ENCODE data around the gene KCNH6. TPM values are rescaled to one million over a fixed set of nuclear protein-coding genes. Genes with fewer than 3 reads are reported as not detected.

KCNH6 gene
- total and polyA plus RNA-seq, 9 of the 15 experiments (the other 6 are each of a cell fraction or from before 2014, with no cell fraction given): not detected

GRCh38 chr17:63589646-63590045, 66.5 kb downstream of the KCNH6 start (continued):
- TF ChIP-seq RAD21 (CRISPR knock-in tag; conservative IDR thresholded peaks at IDR 0.05 in 1 of 2, IDR thresholded peaks at IDR 0.05 in 1 of 2) (no peak), SAFB (IDR thresholded peaks at IDR 0.05; ENCODE audit: borderline replicate concordance, low read depth, low read length) (no peak), HLTF (IDR thresholded peaks at IDR 0.05) (no peak), HES1 (IDR thresholded peaks at IDR 0.05; ENCODE audit: low read depth) (no peak), ARHGAP35 (IDR thresholded peaks at IDR 0.05; ENCODE audit: partially characterized antibody) (no peak)

GRCh38 chr17:63592797-63593196, 69.6 kb downstream of the KCNH6 start:
- ChIA-PET CTCF (ENCODE audit: low intra/inter-chr PET ratio) (interaction anchor here (0.6 kb wide), 1 partner anchor 163 kb away, joined by 3 read pairs; no protein-coding TSS in a partner anchor), POLR2A (interaction anchor here (0.8 to 2.7 kb wide), 4 partner anchors 15 to 148 kb away, joined by 3 to 11 read pairs (median 4); no protein-coding TSS in a partner anchor)
- Histone ChIP-seq H3K79me2 (ENCODE audit: control insufficient read depth, insufficient read depth, low read length) (no peaks in the 10 kb centered on the region), H3K4me3 (no peak overlapping the region), H3K9me3 (replicated peaks; ENCODE audit: control insufficient read depth, insufficient read depth, low read depth, low read length) (no peaks in the 10 kb centered on the region), H3K9me1 (ENCODE audit: control insufficient read depth, insufficient read depth, low read length) (no peaks in the 10 kb centered on the region), H3K27ac (ENCODE audit: extremely low read depth, low read depth, low read length) (no peak overlapping the region), H4K20me1 (replicated peaks; ENCODE audit: control insufficient read depth, insufficient read depth, low read length) (peaks cover 8% of the 10 kb centered on the region; the same call in 1 of the 2 replicates), H3K36me3 (ENCODE audit: control insufficient read depth, insufficient read depth, low read length) (peaks cover 54% of the 10 kb centered on the region), H3K4me2 (ENCODE audit: insufficient read depth, low read length) (no peak overlapping the region), H3K4me1 (replicated peaks in 1 of 2; ENCODE audit: control insufficient read depth in 2 of 2, insufficient read depth in 2 of 2, low read length in 2 of 2) (peaks cover 0 to 5% of the 10 kb centered on the region in 2 experiments; a peak in 2 of 5 replicates), H3K27me3 (ENCODE audit: control insufficient read depth in 2 of 2, insufficient read depth in 2 of 2, low read length in 2 of 2) (no peaks in the 10 kb centered on the region), H2AFZ (ENCODE audit: low read depth, low read length) (no peak overlapping the region), H3K9ac (ENCODE audit: insufficient read depth in 1 of 2, low read depth in 2 of 2, low read length in 2 of 2) (no peak overlapping the region)
- FAIRE-seq (no peak), ATAC-seq (no peak), DNase-seq (ENCODE audit: extremely low read depth in 1 of 4, low spot score in 3 of 4) (no peak)
- no TSS peak for BruUV-seq (replicated peaks)
- in situ Hi-C loops (cut with MboI) (no loop called here), intact Hi-C loops (cut with micrococcal nuclease) (no loop called here)
- 59% methylated on average over 3 of the region's 3 CpGs for WGBS (ENCODE audit: insufficient coverage, low coverage, missing lambda C conversion rate)
- TF ChIP-seq PHTF2 (CRISPR knock-in tag; IDR thresholded peaks at IDR 0.05): no peak
- TF ChIP-seq HDAC1 (IDR thresholded peaks at IDR 0.05): no peak
- TF ChIP-seq NFYB (IDR thresholded peaks at IDR 0.05; ENCODE audit: extremely low read depth, insufficient read length): no peak
- TF ChIP-seq HNRNPK (IDR thresholded peaks at IDR 0.05; ENCODE audit: low read depth, low read length, poor library complexity, severe bottlenecking): no peak
- no peak for TF ChIP-seq STAG1 (CRISPR knock-in tag; IDR thresholded peaks at IDR 0.05; ENCODE audit: borderline replicate concordance)
- TF ChIP-seq MLX (CRISPR knock-in tag; conservative IDR thresholded peaks at IDR 0.05): no peak
- TF ChIP-seq NR2F6 (CRISPR knock-in tag; IDR thresholded peaks at IDR 0.05): no peak
- TF ChIP-seq RCOR1 (IDR thresholded peaks at IDR 0.05; ENCODE audit: borderline replicate concordance in 1 of 2, low read depth in 2 of 2, low read length in 2 of 2): no peak
- no peak for TF ChIP-seq ZEB2 (IDR thresholded peaks at IDR 0.05)
- no peak for TF ChIP-seq BRD9 (IDR thresholded peaks at IDR 0.05; ENCODE audit: low read depth, partially characterized antibody)
- TF ChIP-seq SPI1 (IDR thresholded peaks at IDR 0.05; ENCODE audit: borderline replicate concordance, low read depth, low read length): no peak
- TF ChIP-seq POLR2A (conservative IDR thresholded peaks at IDR 0.05): no peak
- TF ChIP-seq TFE3 (CRISPR knock-in tag; IDR thresholded peaks at IDR 0.05): no peak
